ENCODE data around the gene MRPS2.

GRCh38 chr9:135501261-135502167 lies 1.0 kb downstream of the MRPS2 start:
- TF ChIP-seq CTCF (IDR thresholded peaks at IDR 0.05) (no peak), POLR2A (IDR thresholded peaks at IDR 0.05) (no peak)

Measured in heart left ventricle (tissue), 13 donors.